NCI-H1694 (cell line): ENCODE results near the gene TNK2.
A peak's percentile ranks its signal among the peaks of the same experiment; 100 is the strongest.
"Not testable (repeated sequence)": the region's sequence is repeated elsewhere in the genome, so short reads cannot be mapped to it uniquely, and the experiment has no call there.

Experiments used
- DNase-seq: peaks from one replicate; lab custom pipeline; 2025; lab: John Stamatoyannopoulos, UW

Gene TNK2

GRCh38 chr3:195850857-195851543, 57.4 kb downstream of the TNK2 start:
- DNase-seq, result peak; percentile 91

GRCh38 chr3:195849322-195850074, 58.9 kb downstream of the TNK2 start:
- DNase-seq, result no peak

GRCh38 chr3:195847055-195847950, 61.0 kb downstream of the TNK2 start:
- no peak for DNase-seq

- no peak for DNase-seq
These were observed 62.9 kb downstream of the TNK2 start for GRCh38 chr3:195845483-195845882.

DNA sequence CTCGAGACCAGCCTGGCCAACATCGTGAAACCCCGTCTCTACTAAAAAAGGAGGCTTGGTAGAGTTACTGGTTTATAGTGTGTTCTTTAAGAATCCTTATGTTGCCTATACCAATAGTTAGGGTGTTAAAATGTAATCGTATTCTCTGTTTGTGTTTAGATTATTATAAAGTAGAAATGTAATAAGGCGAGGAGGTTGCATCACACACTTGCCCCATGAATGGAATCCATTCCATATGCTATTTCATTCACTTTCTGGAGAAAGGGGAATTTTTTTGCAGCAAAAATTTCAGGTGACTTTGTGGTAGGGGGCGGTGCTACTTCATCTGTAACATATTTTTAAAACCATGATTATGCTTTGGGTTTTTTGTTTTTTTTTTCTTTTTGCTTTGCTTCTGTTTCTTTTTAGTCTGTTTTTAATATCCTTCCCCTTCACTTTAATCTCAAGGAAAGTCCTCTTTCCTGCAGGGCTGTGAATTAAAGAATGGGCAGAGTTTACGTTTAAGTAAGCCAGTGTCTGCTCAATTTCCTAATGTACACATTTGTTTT, 63.6 kb downstream of the TNK2 start:
- DNase-seq, result no peak

DNA sequence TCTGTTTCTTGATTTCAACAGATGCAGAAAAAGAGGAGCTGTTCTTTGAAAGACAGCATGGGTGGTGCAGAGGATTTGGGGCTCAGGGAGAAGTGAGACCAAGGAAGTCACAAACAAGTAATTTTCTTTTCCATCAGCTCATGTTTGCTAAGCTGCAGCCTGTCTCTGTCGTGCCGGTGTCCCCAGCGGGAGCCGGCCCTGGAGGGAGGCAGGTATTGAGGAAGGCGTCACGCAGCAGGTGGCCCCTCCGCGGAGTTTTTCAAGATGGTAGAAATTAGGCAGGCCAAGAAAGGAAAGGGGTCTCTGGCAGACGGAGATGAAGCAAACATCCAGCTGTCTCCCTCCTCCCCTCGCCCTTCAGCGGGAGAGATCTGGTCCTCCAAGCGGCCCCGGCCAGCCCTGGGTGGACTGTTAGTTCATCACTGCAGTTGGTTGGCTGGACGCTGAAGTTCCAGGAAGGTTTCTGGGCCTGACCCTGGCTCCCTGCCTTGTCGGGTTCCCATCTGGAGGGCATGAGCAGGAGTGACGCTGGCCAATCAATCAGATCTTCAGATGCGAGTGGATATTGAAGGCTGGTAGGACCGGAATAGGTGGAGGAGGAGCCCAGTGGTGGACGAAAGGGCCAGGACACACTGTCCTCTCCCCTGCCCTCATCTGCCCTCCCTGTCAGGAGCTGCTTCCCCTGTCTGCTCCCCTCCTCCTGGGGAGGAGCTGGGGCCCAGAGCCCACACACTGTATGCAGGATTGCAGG, 68.9 kb downstream of the TNK2 start:
- DNase-seq, result no peak

DNA sequence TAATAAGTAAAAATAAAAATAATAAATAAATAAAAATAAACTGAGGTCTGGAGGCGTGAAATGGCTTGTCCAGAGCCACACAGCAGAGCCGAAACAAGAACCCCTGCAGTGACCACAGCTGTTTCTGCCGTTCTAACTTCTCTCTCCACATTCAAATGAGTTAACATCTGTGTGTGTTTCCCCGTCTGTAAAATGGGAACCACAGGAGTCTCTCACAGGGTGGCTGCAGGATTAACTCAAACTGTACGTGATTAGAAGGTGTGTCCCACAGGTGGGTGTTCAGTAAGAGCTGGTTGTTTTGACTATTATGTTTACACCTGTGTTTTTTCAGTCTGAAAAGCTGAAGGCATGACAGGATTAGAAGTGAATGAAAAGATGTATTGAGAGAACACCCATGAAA, 69.6 kb downstream of the TNK2 start:
- no peak for DNase-seq

DNA sequence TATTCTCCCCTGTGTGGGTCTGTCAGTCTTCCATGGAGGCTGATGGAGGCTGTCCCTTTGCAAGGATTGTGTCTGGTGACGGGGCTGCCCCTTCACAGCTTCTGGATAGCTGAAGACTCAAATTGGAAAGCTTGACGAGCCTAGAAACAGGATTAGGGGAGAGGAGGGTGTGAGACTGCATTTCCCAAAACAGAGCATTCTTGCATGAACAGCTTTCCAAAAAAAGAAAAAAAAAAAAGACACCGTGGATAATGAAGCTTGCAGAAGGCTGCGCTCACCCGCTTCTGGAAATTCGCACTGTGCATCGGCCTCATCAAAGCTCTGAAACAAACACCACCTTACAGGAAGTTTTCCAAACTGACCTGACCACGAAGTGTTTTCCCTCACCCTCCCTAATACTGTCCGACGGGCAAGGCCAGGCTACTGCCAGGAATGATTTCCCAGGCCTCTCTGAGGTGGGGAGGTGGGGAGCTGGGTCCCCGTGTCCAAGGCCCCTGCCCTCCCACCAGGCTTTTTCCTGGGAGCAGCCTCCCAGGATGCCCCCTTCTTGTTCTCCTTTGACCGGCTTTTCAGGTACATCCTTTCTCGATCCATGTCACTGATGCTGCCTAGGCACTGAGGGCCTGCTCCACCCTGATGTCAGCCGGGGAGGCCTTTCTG, 71.7 kb downstream of the TNK2 start:
- no peak for DNase-seq

DNA sequence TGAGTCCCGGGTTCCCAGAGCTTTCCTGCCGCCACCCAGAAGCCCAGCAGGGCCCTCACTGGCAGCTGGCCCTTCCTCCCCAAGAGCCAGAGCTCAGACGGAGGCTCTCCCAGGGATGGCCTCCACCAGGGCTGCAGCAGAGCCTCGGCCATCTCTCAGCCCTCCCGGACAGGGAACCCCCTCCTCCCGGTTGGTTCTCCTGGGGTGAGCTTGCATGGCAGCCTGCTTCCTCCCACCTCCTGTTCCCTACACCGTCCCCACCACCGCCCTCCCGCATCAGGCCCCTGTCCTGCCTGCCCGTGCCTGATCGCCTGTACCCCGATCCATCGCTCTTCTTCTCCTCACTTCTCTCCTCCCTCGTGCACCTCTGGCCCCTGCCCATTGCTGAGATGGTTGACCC, 72.6 kb downstream of the TNK2 start:
- no peak for DNase-seq

- no peak for DNase-seq
These were observed 73.4 kb downstream of the TNK2 start for GRCh38 chr3:195834675-195835583.

- no peak for DNase-seq
These were observed 78.5 kb downstream of the TNK2 start for GRCh38 chr3:195829897-195830254.

- DNase-seq, result no peak
These were observed 79.6 kb downstream of the TNK2 start for GRCh38 chr3:195828762-195829161.

- DNase-seq, result no peak
These were observed 82.2 kb downstream of the TNK2 start for GRCh38 chr3:195825857-195826804.

- DNase-seq, result no peak
These were observed 83.2 kb downstream of the TNK2 start for GRCh38 chr3:195825191-195825588.

GRCh38 chr3:195824425-195825190, 83.7 kb downstream of the TNK2 start:
- not testable (repeated sequence) for DNase-seq

DNA sequence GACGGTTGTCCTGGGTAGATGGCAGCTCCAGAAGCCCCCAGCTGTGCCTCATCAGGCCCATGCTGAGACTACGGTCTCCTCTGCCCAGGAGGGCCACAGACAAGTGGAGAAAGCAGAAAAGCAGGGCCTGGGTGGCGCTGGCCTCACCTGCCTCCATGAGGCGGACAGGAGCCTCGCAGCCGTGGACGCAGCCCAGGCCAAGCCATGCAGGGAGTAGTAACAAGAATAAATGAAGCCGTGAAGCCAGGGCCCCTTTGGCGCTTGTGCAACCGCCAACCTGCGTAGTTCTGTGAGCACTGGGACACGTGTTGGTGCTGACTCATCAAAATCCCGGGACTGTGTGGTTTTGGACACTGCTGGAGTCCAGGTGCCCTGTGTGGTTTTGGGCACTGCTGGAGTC, 84.4 kb downstream of the TNK2 start:
- DNase-seq, result no peak

DNA sequence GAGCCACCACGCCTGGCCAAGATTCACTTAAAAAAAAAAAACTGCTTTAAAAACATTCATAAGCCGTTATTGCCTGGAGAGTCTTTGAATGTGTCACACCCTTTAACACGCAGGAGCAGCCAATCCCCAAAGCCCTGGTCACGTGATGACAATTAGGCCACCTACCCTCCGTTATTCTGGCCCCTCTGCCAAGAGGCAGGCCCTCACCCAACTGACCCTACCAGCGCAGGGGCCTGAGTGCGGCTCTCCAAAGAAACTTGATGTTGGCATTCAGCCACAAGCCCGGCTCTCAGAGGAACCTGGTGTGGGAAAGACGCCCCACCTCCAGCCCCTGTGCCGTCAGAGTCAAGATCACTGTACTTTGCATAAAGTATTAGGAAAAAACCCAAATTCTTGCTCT, 85.1 kb downstream of the TNK2 start:
- DNase-seq, result no peak

DNA sequence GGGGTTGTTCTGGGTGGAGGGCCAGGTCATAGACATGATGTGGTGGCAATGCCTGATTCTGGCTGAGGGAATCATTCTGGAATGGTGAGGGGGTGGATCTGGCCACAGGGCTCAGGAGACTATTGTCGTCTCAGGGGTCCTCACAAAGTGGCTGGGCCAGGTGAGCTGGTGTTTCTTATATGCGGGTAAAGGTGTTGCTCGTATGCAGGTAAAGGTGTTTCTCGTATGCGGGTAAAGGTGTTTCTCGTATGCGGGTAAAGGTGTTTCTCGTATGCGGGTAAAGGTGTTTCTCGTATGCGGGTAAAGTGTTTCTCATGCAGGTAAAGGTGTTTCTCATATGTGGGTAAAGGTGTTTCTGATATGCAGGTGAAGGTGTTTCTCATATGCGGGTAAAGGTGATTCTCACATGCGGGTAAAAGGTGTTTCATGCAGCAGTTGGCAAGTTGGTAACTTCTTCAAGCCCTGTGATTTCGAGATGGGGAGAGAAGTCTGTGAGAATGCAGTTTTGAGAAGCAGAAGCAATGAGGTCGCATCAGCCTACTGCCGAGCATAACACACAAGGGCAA, 86.1 kb downstream of the TNK2 start:
- DNase-seq, result no peak
